Fibroblast of skin of abdomen (primary cell): ENCODE data around the gene MRPL51.

Source experiments
- DNase-seq: peaks from one replicate; pipeline ENCODE4 v3.0.0-alpha.2; 2013

The MRPL51 gene

DNA sequence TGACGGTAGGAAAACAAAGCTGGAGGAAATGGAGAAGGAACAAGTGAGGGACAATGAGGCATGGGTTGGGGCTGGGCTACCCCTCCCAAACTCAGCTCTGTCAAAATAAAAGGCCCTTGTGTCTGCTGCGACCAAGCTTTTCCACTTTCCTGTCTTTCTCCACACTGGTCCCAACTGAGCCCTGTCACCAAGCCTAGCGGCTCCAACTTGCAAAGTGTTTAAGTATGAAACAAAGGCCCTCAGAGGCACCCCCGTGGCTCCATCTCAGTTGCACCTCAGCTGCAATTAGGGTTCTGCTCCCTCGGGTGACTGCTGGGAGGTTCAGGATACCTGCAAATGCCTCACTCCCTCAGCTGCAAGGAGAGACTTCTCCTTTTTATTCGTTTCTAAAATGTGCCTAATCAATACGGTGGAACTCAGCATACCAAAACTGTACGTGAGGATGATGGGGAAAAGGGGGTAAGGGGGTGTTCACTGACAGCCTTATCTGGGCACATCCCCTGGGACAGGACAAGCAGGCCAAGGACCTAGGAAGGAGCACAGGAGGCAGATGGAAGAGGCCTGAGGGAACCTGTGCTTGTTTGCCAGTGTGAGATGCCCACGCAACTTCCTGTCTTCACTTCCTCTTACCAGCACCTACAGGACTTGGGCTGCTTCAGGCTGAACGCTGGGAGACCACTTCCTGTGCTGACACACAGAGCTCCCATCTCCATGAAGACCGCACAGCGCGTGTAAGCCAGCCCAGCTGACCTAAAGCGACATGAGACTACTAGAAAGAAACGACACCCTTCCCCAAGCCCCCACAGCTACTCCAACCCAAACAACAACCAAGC, 31.4 kb downstream of the MRPL51 start:
- DNase-seq: no peak

DNA sequence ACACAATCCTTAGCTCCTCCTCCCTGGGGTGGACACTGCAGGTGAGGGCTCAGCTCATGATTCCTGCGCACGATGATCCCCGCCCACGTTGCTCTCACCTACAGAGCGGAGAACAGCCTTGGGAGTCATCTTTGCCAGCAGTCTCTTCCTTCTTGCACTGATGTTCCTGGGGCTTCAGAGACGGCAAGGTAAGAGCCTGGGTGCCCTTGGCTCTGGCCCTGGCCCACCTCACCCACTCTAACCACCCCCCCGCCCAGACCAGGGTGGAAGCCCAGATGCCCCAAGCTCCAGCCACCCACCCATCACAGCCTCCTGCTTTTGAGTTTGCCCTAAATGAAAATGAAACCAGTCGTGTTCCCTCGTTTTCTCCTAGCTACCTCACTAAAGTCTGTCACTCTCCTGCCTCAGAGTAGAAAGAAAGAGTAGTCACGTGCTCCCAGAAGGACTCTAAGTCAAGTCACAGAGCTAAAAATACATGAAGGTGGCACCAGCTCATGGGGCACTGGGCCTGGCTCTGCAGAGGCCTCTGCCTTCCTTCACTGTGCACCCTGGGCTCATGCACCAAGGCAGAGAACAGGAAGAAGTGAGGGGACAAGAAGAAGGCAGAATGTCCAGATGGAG, 32.2 kb downstream of the MRPL51 start:
- DNase-seq: no peak

DNA sequence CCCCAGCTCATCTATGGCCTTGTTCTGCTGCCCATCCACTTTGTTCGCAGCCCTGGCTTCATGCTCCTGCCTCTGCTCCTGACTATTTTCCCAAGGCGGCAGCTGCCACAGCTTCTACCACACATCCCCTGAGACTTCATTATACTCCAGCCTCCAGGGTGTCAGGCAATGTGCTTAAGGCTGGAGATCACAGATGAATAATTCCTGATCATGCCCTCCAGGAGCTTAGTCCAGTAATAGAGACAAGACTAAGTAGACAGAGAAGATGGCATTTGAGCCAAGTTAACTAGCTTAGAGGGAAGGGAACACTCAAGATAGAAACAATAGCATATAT, 34.1 kb downstream of the MRPL51 start:
- no peak for DNase-seq

DNA sequence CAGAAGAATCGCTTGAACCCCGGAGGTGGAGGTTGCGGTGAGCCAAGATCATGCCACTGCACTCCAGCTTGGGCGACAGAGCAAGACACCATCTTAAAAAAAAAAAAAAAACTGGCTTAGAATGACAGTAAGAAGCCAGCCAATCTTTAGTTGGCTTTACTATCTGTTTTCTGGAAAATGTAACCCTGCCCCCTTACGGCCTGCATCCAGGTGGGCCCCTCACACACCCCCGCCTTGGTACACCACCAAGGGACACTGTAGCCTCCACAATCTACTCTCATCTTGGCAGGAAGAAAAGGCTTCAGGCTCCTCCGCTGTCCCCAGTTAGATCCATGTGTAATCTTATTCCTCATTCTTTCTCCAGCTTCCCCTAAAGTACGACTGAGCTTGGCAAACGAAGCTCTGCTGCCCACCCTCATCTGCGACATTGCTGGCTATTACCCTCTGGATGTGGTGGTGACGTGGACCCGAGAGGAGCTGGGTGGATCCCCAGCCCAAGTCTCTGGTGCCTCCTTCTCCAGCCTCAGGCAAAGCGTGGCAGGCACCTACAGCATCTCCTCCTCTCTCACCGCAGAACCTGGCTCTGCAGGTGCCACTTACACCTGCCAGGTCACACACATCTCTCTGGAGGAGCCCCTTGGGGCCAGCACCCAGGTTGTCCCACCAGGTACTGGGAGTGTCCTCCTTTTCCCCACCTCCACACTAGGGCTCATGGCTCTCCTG, 34.6 kb downstream of the MRPL51 start:
- DNase-seq: no peak

DNA sequence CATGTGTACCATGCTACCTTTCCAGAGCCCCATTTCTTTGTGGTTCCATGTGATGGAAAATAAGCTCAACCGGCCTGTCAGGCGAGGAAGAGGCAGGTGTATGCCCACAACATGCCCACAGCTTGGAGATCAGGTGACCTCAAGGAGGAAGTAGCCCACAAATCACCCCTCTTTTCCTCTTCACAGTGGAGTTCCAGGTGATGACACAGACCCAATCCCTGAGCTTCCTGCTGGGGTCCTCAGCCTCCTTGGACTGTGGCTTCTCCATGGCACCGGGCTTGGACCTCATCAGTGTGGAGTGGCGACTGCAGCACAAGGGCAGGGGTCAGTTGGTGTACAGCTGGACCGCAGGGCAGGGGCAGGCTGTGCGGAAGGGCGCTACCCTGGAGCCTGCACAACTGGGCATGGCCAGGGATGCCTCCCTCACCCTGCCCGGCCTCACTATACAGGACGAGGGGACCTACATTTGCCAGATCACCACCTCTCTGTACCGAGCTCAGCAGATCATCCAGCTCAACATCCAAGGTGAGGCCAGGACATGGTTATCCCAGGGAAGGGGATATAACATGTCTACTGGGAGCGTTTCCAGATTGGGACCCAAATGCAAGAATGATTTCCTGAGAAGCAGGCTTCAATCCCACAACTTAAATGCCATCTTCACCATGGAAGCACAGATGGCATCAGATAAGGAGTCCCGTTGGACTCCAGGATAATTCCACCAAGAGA, 35.7 kb downstream of the MRPL51 start:
- DNase-seq: no peak

DNA sequence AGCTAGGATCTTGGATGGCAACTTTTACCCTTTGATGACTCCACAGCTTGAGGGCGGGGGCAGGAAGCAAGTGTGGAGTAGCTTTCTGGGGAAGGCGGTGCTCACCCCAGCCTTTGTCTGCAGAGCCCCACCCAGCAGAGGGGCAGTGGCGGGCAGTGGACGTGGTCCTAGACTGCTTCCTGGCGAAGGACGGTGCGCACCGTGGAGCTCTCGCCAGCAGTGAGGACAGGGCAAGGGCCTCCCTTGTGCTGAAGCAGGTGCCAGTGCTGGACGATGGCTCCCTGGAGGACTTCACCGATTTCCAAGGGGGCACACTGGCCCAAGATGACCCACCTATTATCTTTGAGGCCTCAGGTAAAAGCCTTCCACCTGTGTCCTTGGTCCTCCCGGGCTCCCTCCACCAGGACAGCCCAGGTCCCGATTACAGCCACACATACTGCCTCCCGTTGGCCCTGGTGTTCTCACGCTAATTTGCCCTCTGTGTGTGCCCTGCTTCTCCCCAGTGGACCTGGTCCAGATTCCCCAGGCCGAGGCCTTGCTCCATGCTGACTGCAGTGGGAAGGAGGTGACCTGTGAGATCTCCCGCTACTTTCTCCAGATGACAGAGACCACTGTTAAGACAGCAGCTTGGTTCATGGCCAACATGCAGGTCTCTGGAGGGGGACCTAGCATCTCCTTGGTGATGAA, 40.0 kb downstream of the MRPL51 start:
- no peak for DNase-seq

DNA sequence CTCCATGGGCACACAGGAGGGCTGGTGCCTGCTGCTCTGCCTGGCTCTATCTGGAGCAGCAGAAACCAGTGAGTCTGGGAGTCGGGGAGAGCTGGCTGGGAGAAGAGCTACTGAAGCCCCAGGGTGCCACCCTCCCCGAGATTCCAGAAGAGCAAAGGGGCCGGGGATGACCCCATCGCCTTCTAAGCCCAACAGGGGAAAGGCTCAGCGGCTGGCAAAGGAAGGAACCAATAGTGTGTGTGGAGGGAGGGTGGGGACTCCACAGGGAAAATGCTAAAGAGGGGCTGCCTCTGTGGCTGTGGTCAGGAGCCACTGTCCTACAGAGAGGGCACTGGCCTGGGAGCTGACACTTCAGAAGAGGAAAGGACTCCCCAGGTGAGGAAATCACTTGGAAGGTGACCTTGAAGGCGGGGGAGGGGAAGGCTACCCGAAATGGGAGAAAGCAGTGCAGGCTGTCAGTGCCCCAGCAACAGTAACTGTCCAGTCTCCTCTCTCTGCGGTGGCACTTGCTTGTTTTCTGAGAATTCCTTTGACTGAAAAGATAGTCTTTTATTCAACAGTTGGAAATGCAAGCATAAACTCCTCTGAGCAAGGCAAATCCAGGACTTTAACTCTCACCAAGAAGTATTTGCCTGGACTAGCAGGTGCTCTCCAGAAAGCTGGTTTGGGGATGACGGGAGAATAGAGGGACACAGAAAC, 40.7 kb downstream of the MRPL51 start:
- DNase-seq: no peak

DNA sequence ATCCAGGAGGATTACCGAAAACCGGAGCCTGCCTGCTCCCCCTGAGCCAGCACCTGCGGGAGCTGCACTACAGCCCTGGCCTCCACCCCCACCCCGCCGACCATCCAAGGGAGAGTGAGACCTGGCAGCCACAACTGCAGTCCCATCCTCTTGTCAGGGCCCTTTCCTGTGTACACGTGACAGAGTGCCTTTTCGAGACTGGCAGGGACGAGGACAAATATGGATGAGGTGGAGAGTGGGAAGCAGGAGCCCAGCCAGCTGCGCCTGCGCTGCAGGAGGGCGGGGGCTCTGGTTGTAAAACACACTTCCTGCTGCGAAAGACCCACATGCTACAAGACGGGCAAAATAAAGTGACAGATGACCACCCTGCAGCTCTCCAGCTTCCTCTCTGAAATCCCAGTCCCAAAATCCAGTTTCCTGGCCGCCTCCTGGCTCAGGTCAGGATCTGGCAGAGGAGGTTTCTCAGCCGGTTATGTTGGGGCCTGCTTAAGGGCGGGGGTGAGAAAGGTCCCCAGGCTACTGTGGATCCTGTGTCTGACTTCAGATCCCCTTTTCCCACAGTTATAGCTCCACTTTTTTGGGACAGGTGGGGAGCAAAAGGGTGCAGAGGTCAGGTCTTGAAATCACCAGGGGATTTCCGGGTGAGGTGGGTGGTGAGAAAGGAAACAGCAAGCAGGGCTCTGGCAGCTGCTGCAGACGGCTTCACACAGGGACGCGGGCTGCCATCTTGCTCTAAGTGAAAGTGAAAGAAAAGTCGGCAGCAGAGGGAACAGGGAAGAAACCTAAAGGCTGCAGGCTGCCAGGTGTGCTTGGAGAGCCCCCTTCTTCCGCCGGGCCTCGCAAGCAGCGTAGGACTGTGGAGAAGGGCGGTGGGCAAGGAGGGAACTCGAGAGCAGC, 41.5 kb downstream of the MRPL51 start, which contains the start of gene TAPBPL:
TAPBPL (plus strand) TSS at position 695 of the 897 bp plus-strand sequence. CDS start 207 bp downstream, outside the sequence.
- DNase-seq: peak; percentile 79

DNA sequence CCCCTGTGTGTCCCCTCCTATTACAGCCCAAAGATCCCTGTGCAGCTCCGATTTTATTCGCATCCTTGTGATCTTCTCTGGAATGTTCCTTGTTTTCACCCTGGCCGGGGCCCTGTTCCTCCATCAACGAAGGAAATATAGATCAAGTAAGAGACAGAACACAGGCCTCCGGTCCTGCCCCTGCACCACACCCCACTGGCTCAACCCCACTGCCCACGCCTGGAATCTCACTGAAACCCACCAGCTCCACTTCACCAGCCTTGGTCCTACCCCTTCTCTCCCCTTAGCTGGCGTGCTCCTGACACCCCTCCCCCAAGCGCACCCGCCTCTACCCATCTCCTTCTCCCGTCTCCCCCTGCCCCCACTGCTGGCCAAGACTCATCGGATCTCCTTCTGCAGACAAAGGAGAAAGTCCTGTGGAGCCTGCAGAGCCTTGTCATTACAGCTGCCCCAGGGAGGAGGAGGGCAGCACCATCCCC, 42.2 kb downstream of the MRPL51 start:
- DNase-seq: peak; percentile 38

DNA sequence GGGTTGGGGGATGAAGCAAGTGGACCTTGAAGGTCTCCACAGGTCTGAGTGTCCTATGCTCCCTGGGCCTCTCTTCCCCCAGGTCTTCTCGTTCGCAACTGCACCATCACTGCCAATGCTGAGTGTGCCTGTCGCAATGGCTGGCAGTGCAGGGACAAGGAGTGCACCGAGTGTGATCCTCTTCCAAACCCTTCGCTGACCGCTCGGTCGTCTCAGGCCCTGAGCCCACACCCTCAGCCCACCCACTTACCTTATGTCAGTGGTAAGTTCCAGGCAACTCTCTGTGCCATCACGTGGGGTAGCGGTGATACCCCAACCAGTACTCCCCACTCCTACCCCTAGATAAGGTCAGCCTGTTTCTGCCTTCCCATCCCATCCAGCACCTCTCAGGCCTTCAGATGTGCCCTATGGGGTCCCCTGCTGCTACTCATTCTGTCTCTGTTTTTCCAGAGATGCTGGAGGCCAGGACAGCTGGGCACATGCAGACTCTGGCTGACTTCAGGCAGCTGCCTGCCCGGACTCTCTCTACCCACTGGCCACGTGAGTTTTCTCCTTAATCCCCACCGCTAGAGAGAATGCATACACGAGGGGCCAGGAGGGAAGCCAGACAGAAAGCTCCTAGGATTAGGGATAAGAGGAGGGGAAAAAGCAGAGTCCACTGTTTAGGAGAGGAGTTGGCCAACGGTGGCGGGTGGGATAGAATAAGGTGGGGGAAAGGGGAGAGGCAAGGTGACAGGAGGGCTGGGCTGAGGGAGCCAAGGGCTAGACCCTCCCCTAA, 42.8 kb downstream of the MRPL51 start:
- no peak for DNase-seq

DNA sequence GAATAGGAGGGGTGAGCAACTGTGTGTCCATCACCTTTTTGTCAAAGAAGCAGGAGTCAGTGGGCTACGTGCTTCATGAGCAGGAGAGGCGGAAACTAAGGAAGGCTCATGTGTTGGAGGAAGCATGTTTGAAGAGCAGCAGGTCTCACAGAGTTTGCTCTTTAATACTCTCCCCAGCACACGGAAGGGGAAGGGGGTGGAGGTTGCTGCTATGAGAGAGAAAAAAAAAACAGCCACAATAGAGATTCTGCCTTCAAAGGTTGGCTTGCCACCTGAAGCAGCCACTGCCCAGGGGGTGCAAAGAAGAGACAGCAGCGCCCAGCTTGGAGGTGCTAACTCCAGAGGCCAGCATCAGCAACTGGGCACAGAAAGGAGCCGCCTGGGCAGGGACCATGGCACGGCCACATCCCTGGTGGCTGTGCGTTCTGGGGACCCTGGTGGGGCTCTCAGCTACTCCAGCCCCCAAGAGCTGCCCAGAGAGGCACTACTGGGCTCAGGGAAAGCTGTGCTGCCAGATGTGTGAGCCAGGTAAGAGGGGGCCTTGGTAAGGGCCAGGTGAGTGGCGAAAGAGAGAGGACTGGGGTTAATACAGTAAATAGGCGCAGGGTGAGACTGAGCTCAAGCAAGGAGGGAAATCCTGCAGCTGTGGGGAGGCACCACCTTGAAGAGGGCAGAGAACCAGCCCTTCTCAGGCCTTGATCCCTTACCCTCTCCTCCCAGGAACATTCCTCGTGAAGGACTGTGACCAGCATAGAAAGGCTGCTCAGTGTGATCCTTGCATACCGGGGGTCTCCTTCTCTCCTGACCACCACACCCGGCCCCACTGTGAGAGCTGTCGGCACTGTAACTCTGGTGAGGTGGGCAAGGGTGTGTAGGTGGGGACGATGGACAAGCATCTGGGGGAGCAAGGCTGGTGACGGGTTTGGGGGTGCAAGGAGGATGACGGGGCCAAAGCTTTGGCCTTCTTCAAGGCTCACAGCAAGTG, 48.1 kb downstream of the MRPL51 start, which contains the start of gene CD27:
CD27 (plus strand) TSS at position 252 of the 985 bp plus-strand sequence; CDS start at position 393, 141 bp downstream.
- DNase-seq: no peak

DNA sequence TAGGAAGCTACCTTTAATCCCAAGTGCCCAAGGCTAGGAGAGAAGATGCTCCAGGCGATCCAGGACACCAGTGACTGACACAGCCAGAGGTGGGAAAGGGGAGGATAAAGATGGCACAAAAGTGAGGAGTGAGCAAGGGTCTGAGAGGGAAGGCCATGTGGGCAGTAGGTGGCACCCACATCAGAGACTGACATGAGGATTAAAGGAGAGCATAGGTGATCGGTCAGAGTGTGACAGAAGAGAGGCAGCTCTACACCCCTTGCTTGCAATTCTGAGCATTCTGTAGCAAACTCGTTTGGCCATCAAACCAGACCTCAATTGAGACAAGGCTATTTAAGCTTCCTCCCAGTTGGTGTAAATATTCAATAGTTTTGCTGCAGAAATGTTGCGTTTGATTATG, 49.0 kb downstream of the MRPL51 start:
- DNase-seq: no peak

DNA sequence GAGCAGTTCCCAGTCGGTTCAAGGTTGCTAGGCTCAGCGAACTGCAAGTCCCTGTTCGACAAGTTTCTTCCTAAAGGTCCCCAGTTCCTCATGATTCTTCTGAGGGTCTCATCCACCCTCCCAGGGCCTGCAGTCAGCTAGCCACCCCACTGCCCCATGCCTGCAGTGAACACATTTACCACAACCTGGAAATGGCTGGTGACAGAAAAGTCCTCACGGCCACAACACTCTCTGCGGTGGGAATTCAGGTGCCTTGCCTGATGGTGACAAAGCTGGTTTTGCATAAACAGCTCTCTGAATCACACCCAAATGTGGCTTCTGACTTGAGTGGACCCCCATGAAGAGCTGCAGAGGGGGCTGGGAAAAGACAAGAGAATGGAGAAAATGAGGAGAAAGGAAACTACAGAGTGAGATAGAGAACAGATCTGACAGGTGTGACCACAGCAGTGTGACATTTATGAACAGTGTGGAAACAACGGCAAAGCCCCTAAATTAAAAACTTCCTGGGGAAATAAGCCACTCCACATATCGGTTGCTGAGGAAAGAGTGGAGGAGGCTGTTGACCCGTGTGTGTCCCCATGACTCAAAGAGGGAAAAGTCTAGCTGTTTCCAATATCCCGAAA, 49.6 kb downstream of the MRPL51 start:
- DNase-seq: no peak

DNA sequence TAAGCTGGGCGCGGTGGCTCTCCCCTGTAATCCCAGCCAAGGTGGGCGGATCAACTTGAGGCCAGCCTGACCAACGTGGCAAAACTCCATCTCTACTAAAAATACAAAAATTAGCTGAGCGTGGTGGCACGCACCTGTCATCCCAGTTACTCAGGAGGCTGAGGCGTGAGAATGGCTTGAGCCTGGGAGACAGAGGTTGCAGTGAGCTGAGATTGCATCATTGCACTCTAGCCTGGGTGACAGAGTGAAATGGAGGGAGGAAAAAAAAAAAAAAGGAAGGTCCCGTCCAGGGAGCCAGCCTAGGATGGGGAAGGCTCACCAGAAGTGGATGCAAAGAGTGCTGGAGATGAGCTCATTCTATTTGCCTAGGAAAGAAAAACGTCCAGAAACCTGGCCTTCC, 50.2 kb downstream of the MRPL51 start:
- DNase-seq: no peak
